Middle frontal gyrus (tissue), 1 donor: Measurements from ENCODE around the gene FOXP1.

ENCODE experiments used
- DNase-seq: peaks from one replicate; pipeline ENCODE4 v3.0.0-alpha.2; 2015; ENCODE audit warnings: low spot score; ENCODE audit errors: extremely low spot score

Gene FOXP1

DNA sequence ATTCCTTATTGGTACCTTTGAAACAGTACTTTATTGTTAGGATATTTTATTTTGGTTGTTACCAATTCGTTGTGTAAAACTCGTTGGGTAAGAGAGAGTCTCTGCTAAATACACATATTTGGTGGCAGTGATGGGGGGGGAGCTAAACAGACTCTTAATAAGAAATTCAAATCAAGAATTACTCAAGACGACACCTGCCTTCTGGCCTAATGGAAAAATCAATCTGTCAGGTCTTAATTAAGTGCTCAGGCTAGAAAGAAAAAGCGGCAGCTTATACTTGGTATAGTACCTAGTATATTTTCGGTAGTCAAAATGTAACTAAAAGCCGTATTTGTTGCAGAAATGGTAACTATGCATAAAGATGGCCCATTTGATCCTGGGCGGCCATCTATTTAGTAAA, 18.2 kb downstream of the FOXP1 start:
- no peak for DNase-seq

DNA sequence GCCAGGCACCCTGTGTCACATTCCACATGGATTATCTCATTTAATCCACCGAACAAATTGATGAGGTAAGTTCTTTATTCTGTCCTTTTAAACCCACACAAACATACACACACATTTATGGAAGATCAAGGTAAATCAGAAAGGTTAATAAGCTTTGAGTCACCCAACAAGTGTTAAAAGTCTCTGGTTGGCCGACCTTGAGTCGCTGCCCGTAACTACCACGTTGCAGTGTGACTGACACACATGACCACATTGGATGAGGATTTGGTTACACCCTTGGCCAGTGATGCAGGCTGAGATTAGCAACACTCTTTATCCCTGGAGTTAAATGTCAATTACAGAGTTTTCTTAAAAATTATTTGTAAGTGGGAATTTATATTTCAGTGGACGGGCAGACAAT, 19.2 kb downstream of the FOXP1 start:
- DNase-seq: no peak

DNA sequence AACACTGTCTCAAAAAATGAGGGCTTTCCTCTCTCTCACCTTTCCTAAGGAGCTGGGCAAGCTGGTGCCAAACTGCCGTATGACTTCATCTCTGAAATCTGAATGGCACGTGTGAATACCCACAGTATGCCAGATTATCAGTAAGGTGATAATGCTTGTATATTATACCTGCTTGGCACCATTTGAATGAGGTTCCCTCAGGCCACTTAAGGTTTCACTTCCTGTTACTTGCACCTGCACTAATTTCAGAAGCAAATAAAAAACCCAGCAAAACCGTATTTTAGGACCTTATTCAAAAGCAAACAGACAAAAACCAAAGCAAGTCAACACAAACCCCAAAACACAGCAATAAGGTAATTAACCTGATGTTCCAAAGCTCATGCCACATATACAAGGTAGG, 19.7 kb downstream of the FOXP1 start:
- no peak for DNase-seq

DNA sequence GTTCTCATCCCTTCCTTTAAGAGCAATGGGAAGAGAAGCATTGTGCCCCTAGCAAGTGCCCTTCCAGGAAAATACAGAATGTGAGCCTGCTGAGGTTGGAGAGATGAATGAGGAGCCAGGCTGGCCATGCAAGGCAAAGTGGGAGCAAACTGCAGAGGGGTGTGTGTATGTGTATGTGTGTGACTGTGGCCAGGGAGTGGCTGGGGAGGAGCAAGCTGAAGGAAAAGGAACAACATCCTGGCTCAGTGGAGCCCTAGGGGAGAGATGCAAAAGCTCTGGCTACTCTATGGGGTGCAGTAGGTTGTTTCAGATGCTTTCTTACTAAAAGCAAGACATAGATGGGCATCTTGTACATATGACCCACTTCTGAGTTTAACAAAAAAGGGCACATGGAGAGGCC, 20.6 kb downstream of the FOXP1 start:
- no peak for DNase-seq

DNA sequence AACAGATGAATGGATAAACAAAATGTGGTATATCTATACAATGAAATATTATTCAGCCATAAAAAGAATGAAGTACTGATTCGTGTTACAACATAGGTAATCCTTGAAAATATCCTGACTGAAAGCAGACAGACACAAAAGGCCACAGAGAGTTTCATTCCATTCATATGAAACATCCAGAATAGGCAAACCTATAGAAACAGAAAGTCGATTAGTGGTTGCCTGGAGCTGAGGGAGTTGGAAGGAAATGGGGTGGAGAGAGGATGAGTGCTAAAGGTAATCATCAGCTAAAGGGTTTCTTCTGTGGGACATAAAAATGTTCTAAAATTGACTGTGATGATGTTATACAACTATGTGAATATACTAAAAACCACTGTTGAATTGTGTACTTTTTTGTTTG, 22.9 kb downstream of the FOXP1 start:
- DNase-seq: no peak

DNA sequence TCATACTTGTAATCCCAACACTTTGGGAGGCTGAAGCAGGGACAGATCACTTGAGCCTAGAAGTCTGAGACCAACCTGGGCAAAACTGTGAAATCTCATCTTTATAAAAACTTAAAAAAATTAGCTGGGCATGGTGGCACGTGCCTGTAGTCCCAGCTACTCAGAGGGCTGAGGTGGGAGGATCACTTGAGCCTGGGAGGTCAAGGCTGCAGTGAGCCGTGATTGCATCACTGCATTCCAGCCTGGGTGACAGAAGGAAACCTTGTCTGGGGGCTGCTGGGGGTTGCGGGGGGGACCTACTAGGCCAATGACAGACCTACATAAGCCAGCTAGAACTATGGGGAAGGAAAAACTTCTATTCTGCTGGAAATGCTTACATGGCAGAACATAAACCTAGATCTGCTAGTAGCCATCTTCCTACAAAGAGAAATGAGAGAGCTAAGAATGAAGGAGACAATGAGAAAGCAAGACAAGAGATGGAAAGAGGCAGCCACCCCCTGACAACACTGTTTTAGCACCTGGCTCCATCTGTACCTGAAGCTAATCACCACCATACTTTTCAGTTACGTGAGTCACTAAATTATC, 23.9 kb downstream of the FOXP1 start:
- DNase-seq: no peak

DNA sequence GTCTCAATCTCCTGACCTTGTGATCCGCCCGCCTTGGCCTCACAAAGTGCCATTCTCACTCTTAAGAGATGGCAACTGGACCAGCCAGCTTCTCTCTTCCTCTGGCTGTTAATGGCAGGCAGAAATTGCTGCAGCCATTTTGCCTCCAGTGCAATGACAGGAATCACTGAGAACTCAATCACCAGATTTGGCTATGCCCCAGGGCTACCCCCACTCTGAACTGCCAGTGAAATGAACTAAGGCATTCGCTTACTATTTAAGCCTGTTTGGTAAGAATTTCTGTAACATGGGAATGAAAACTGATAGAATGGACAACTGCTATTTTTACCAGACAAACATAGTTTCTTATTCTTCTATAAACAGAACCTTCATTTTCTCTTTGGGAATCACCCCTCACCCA, 24.5 kb downstream of the FOXP1 start:
- DNase-seq: no peak

DNA sequence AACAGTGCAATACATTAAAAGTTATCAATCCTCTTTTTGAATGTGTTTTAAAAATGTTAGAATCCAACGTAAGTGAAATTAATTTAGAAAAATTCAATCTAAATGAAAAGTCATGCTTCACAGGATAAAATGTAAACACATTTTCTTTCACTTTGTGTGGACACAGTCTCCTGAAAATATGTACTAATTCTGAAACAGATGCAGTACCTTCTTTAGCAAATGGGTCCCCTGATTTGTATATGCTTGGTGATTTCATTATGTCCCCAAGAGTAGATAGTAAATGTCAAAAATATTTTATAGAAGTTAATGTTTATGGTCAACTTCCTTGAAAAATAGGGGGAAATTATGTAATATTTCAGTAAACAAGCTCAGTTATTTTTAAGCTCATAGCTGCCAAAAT, 28.9 kb downstream of the FOXP1 start:
- no peak for DNase-seq

DNA sequence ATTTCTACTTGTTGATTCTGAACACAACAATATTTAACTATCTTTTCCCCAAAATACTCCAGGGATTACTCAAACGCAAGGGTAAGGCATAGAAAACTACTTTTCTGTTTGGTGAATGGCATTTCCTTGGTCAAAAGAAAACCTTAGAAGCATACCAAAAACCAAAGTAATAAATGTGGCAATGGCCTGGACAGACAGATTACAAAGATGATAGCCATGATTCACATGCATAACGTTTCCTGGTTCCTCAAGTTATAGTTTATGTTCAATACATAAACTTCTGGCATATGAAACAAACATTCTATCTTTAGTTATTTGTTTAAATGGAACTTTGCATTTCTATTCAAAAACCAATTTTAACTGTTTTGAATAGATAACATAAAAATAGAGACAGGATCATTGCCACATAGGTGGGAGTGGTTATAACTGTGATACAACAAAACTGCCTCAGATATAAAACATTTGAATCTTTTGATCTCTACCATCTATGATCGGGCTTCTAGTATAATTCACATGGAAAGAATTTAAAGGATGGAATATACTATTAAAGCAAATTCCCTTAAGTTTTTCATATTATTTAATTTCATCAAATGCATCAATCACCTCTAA, 32.1 kb downstream of the FOXP1 start:
- no peak for DNase-seq

DNA sequence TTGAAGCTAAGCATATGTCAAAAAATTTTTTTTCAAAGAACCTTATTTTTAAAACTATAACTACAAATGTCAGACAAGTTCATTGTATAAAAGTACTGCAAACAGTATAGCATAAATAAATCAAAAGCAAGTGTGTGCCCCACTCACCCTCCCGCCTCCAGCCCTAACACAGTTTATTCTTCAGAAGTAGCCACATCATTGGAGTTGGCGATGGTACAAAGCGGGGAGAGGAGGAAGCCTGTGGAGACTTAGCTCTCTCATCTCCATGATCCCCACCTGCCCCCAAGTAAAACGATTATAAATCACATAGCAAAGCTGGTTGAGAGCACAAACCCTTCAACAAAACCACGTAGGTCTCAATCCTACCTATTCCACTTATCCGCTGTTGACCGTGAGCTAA, 33.6 kb downstream of the FOXP1 start:
- no peak for DNase-seq

DNA sequence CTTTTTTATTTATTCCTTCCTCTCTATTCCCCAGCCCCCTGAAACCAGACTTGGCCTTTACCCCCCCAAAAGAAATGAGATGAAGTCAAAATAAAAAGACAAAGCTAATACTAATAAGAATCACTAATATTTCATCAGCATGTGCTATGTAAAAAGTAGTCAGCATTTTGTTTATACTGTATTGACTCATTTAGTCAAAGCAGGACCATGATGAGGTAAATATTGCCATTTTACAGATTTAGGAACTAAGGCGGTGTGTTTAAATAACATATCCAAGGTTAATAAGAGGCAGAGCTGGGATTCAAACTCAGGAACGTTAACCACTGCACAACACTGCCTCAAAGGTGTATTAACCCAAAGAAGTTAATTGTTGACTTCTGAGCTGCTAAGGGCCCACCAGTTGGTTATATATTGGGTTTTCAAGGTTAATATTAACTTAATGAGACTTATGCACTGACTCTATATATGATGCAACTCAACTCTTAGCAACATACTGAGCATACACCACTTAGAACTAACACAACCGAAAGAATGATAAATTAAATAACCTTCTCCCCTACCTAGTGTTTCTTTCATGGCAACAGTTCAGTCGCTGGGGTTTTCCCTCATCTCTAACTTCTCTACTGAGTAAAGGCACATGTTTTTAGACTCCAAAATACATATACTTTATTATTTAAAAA, 34.7 kb downstream of the FOXP1 start:
- DNase-seq: no peak

DNA sequence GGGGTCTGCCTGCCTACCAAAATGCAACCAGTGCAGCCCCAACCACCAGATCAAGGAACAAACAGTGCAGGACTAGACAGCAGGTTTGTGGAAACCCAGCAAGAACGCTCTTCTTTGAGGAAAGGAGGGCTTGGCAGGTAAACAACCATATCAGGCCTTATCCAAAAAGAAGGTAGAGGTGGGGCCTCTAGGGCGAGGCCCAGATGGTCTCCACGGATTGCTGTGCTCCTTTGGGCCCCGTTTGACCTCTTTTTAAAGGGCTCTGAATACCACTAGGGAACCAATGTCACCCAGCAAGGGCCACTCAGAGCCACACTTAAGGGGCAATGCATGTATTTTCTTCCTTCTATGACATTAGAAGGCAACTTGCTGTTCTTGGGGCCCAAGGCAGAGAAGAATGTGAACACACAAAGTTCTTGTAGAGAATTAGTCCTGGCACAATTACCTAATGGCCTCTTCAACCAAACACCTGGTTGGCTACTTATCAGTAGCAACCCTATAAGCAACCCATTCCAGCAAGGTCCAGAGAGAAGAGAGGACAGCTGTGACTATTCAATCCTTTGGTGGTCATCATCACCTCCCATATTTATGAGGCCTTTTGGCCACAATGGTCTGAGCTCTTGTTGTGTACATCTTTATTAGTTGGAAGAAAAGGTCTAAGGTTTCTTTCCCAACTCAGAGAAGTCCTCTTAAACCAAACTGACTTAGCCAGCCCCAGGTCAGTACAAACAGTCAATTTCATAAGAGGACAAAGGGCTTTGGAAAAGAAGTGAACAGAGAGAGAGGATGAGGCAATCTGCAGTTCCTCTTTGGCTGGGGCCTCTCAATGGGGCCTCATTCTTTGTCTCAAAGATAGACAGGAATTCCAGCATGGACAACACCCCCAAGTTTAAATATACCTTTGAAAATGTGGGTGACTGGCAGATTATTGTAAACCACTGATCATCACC, 36.0 kb downstream of the FOXP1 start:
- DNase-seq: no peak

DNA sequence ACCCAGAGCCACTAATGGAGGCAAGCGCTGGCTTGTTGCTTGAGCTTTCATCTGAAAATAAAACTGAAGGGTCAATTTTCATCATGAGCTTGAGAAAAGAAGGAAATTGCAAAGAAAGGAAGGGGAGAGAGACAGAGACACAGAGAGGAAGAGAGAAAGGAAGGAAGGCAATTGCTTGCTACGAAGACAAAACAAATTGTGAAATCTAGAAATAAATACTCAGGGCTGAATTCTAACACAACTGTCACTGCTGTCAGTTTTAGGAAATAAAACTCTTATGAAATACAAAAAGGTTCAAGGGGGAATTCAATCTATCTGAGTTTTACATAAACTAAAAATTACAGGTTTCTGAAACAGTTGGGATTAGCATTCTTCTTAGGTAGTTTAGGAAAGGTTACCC, 36.7 kb downstream of the FOXP1 start:
- no peak for DNase-seq

DNA sequence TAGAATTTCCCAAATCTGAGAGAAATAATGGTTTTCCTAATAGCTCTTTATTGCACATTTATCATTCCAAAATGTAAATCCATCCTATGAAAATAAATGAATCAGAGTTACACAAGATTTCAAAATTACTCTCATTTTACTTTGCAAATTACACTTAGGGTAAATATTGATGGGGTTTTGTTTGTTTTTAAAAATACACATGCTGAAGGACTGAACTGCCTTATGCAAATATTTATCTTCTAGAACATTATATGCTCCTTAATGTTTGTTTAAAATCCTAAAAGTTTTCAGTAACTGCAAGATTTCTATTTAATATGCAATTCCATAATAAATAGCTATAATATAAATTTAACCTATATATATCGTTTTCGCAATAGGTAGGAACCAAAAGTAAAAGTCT, 38.2 kb downstream of the FOXP1 start:
- DNase-seq: no peak

DNA sequence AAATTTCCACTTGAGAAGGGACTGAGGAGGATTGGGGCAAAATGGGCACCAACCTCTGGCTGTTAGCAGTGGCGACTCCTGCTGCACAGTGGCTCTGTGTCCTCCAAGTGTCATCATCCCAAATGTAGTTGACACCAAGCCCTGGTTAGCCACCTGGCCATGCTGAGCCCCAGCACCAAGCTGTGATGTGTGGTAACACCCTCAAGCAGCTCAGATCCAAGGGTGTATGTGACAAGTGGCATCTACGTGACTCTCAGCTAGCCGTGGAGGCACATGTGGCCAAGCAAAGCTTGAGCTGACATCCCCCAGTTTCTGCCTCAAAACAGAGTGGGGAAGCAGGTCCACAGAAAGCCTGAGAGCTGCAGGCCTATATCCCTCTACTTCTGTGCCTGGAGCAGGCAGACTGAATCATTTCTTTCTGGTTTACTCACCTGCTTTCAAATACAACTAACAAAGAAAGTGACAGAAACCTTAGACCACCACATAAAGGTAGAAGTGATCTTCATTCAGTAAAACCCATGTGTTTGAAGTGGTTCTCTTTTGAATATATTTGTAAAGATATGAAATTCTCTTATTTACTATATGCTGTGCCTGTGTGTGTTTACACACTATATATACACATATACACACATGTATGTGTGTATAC, 40.0 kb downstream of the FOXP1 start:
- no peak for DNase-seq

DNA sequence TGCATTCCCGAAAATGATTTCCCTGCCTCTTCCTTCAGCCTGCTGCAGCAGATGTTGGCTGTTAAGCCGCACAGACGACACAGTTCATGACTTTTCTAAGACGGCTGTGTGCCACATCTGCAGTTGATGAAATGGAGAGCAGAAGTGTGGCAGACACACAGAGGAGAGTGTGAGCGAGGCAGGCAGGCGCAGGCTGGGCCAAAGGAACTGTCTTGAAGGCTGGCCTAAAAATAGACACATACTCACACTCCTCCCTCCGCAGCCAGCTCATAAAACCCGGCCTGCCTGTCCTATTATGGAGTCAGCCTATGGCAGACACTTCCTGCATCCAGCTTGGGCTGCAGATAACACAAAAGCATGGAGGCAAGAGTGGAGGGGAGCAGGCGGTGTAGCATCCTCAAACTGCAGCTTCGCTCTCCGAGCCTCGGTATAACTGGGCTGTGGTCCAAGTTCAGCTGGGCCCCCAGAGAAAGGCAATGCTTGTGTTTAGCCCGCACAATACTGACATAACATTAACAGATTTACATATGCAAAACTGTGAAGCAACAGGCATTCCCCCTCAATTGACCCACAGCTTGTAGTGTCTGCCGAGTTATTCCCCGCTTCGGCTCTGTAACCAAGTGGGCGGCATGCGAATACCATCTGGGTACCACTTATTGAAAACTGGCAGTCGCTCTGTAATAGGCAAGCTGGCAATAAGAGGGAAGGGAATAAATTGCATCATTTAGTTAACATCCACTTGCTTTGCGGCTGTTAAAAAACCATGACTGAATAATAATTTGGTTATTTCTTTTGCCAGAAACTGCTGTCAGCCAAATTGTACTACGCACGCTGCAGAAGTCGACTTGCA, 40.8 kb downstream of the FOXP1 start:
- peak; percentile 58 for DNase-seq

DNA sequence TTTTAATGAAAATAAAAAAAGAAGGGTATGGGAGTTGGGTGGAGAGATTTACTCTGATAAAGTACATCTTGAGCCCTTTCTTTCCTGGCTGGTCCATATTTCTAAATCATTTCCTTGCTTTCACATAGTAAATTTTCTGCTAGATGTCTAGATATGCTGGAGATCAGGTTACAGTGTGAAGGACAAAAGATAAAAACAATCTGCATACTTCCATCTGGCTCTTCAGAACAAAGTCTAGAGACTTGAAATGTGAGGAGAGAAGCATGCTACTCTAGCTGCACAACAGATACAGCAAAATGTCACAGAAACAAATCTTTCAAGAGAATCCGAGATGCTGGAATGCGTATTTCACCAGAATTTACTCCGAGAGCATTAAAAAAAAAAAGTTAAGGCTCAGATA, 42.2 kb downstream of the FOXP1 start:
- no peak for DNase-seq

DNA sequence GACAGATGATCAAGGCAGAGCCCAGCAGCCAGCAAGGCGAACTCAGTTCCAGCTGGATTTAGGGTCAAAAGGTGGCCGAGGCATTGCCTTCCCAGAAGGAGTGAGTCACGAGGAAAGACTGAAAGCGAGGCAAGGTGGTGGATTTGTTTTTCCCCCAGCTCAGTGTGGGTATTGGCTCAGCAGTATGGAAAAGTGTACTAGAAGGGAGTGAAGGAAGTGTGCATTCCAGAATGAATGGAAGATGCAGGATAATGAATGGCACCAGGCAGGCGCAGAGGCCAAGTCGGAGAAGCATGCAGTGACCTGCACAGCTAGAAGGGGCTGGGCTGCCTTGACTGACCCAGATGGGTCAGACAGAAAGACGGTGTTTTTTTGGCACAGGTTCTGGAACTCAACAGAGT, 46.3 kb downstream of the FOXP1 start:
- DNase-seq: no peak

DNA sequence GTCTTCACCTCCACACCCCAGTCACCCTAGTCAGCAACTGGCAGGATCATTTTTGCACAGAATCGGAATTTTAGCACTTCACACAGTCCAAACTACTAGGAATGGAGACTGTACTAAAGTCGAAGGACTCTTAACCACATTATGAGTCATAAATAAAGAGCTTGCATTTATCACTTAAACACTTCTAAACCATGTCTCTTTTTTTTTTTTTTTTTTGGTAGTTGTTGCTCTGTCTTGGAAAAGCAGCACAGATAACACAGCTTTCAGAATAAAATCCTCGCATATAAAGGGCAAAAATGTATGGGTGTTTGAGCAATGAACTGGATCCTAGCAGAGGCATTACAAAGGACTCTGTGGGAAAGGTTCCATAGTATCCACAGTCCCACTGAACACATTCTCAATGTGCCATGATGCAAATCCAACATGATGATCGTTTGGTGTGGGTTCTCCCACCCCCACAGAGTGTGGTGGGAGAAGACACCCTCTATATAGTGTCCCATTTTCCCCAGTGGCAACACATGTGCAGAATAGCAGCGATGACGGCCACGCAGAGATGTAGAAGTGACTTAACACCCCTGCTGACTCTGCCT, 47.1 kb downstream of the FOXP1 start:
- no peak for DNase-seq

DNA sequence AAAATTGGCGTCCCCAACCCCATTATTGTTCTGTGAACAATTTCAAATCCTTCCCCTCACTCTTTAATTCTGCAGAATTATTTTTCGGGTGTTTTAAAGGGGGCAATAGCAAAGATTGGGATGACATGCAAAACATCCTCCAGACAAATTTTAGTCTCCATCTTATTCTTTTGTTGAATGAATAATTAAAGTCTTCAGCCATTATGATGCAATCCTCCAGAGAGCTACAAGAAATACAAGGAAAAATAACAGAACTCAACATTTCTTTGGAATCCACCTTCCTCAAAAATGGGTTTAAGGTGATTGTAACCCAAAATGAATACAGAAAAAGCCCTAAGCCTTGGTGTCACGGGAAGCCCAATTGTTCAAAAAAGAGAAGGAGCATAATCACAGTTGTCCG, 49.9 kb downstream of the FOXP1 start:
- DNase-seq: no peak
